ENCODE results near the gene ADAMTS17. TPM values are rescaled to one million over a fixed set of nuclear protein-coding genes. Genes with fewer than 3 reads are reported as not detected.

The ADAMTS17 gene
- total and polyA plus RNA-seq, 4 donors: 0.28 to 46.9 (median 9.1) TPM

DNA sequence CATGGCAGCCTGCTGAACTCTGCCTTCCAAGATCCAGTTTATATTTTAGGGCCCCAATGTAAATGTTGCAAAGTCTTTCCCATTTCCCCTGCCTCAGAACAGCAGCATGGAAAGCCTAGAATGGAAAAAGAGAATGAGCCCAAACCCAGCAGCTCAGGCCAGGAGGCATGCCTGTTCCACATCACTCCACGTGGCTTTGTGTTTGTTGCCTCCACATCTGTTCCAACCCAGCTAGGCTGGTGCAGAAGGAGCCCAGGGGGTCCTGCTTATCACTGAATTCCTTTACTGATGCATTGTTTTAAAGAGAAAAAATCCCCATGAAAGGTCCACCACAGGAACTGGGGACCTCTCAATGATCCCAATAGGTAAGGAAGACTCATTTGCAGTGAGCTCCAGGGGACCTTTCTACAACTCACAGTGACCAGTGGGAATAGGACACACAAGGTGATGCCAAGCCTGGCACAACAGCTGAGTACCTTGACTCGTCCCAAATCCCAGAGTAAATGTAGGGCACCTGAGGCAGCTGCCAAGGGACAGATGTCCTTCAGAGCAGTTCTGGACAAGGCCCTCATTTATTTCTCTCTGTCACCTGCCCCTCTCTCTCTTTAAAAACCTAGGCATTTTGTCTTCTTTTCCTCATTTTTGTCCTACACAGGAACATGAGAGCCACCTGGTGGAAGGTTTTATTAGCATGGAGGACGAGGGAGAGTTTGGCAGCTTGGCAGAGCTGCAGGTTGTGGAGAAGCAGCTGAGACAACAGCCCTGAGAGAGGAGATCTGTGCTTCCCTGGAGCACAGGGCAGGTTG, 41.7 kb upstream of the ADAMTS17 start:
- Histone ChIP-seq H3K4me1 (ENCODE audit: control insufficient read depth in 4 of 4, insufficient read depth in 4 of 4, low read length in 3 of 4) (peaks cover 0 to 6% (median 2%) of the 10 kb centered on the region in 4 donors), H3K9me3 (ENCODE audit: control insufficient read depth in 4 of 4, low read length in 3 of 4) (peaks cover 0 to 5% (median 3%) of the 10 kb centered on the region in 4 donors), H3K4me3 (ENCODE audit: low read depth in 1 of 3, low read length in 3 of 3) (no peak overlapping the region), H3K27me3 (ENCODE audit: control insufficient read depth in 4 of 4, insufficient read depth in 4 of 4, low read length in 3 of 4) (no peaks in the 10 kb centered on the region), H3K27ac (ENCODE audit: low read depth in 1 of 2, low read length in 2 of 2) (peak overlapping the region in 1 of 2 donors; percentile 17), H3K9ac (ENCODE audit: low read depth in 1 of 2, low read length in 2 of 2) (no peak overlapping the region), H3K36me3 (ENCODE audit: control insufficient read depth in 4 of 4, insufficient read depth in 3 of 4, low read depth in 1 of 4, low read length in 3 of 4) (no peaks in the 10 kb centered on the region)
- 15% methylated on average over 3 of the region's 3 CpGs for WGBS
- TF ChIP-seq RAD21 (IDR thresholded peaks at IDR 0.05) (peak; percentile 97), HNF4A (conservative IDR thresholded peaks at IDR 0.05) (peak in 1 of 2 donors; percentile 23), NR2F2 (IDR thresholded peaks at IDR 0.05) (no peak), GABPA (IDR thresholded peaks at IDR 0.05 in 1 of 2, conservative IDR thresholded peaks at IDR 0.05 in 1 of 2) (no peak), FOXA2 (IDR thresholded peaks at IDR 0.05) (no peak), EGR1 (IDR thresholded peaks at IDR 0.05; ENCODE audit: low read depth in 2 of 2) (no peak), FOXA1 (IDR thresholded peaks at IDR 0.05) (no peak)
- TF ChIP-seq, protein P1, sequence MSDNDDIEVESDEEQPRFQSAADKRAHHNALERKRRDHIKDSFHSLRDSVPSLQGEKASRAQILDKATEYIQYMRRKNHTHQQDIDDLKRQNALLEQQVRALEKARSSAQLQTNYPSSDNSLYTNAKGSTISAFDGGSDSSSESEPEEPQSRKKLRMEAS (IDR thresholded peaks at IDR 0.05): no peak
- TF ChIP-seq, protein P2, sequence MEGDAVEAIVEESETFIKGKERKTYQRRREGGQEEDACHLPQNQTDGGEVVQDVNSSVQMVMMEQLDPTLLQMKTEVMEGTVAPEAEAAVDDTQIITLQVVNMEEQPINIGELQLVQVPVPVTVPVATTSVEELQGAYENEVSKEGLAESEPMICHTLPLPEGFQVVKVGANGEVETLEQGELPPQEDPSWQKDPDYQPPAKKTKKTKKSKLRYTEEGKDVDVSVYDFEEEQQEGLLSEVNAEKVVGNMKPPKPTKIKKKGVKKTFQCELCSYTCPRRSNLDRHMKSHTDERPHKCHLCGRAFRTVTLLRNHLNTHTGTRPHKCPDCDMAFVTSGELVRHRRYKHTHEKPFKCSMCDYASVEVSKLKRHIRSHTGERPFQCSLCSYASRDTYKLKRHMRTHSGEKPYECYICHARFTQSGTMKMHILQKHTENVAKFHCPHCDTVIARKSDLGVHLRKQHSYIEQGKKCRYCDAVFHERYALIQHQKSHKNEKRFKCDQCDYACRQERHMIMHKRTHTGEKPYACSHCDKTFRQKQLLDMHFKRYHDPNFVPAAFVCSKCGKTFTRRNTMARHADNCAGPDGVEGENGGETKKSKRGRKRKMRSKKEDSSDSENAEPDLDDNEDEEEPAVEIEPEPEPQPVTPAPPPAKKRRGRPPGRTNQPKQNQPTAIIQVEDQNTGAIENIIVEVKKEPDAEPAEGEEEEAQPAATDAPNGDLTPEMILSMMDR (IDR thresholded peaks at IDR 0.05; ENCODE audit: low read depth, low read length, missing input control): peak; percentile 66
- no peak for DNase-seq (ENCODE audit: low spot score)

DNA sequence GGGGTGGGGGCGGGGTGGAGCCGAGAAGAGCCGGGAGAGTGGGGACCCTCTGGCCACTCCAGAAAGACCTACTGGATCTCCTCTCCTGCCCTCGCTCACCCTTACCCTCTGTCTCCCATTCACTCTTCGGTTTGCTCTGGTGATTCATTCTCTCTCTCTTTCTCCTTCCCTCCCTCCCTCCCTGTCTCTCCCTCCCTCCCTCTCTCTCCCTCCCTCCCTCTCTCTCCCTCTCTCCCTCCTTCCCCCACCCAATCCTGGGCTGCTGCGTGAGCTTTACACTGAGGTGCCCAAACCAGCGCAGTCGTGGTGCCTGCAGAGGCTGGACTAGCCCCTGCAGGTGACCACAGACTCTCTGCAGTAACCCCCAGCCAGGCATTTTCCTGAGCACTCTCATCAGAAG, 32.2 kb upstream of the ADAMTS17 start:
- peak overlapping the region in 1 of 3 donors; percentile 51 for H3K4me3 ChIP-seq (ENCODE audit: low read depth in 1 of 3, low read length in 3 of 3)
- peaks cover 0 to 3% (median 0%) of the 10 kb centered on the region in 4 donors for H3K27me3 ChIP-seq (ENCODE audit: control insufficient read depth in 4 of 4, insufficient read depth in 4 of 4, low read length in 3 of 4)
- 20% methylated on average over 8 of the region's 8 CpGs for WGBS
- H3K4me1 ChIP-seq (ENCODE audit: control insufficient read depth in 4 of 4, insufficient read depth in 4 of 4, low read length in 3 of 4): peaks cover 0 to 4% (median 2%) of the 10 kb centered on the region in 4 donors
- H3K27ac ChIP-seq (ENCODE audit: low read depth in 1 of 2, low read length in 2 of 2): no peak overlapping the region
- H3K9me3 ChIP-seq (ENCODE audit: control insufficient read depth in 4 of 4, low read length in 3 of 4): peaks cover 0 to 6% (median under 1%) of the 10 kb centered on the region in 4 donors
- no peak overlapping the region for H3K9ac ChIP-seq (ENCODE audit: low read depth in 1 of 2, low read length in 2 of 2)
- DNase-seq (ENCODE audit: low spot score): no peak
- TF ChIP-seq GABPA (IDR thresholded peaks at IDR 0.05 in 1 of 2, conservative IDR thresholded peaks at IDR 0.05 in 1 of 2): no peak
- TF ChIP-seq, protein P2 (IDR thresholded peaks at IDR 0.05; ENCODE audit: low read depth, low read length, missing input control): no peak
- TF ChIP-seq HNF4G (IDR thresholded peaks at IDR 0.05): no peak
- TF ChIP-seq, protein P3, sequence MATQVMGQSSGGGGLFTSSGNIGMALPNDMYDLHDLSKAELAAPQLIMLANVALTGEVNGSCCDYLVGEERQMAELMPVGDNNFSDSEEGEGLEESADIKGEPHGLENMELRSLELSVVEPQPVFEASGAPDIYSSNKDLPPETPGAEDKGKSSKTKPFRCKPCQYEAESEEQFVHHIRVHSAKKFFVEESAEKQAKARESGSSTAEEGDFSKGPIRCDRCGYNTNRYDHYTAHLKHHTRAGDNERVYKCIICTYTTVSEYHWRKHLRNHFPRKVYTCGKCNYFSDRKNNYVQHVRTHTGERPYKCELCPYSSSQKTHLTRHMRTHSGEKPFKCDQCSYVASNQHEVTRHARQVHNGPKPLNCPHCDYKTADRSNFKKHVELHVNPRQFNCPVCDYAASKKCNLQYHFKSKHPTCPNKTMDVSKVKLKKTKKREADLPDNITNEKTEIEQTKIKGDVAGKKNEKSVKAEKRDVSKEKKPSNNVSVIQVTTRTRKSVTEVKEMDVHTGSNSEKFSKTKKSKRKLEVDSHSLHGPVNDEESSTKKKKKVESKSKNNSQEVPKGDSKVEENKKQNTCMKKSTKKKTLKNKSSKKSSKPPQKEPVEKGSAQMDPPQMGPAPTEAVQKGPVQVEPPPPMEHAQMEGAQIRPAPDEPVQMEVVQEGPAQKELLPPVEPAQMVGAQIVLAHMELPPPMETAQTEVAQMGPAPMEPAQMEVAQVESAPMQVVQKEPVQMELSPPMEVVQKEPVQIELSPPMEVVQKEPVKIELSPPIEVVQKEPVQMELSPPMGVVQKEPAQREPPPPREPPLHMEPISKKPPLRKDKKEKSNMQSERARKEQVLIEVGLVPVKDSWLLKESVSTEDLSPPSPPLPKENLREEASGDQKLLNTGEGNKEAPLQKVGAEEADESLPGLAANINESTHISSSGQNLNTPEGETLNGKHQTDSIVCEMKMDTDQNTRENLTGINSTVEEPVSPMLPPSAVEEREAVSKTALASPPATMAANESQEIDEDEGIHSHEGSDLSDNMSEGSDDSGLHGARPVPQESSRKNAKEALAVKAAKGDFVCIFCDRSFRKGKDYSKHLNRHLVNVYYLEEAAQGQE (IDR thresholded peaks at IDR 0.05): no peak
- TF ChIP-seq YY1 (IDR thresholded peaks at IDR 0.05): no peak
- TF ChIP-seq, protein P4, sequence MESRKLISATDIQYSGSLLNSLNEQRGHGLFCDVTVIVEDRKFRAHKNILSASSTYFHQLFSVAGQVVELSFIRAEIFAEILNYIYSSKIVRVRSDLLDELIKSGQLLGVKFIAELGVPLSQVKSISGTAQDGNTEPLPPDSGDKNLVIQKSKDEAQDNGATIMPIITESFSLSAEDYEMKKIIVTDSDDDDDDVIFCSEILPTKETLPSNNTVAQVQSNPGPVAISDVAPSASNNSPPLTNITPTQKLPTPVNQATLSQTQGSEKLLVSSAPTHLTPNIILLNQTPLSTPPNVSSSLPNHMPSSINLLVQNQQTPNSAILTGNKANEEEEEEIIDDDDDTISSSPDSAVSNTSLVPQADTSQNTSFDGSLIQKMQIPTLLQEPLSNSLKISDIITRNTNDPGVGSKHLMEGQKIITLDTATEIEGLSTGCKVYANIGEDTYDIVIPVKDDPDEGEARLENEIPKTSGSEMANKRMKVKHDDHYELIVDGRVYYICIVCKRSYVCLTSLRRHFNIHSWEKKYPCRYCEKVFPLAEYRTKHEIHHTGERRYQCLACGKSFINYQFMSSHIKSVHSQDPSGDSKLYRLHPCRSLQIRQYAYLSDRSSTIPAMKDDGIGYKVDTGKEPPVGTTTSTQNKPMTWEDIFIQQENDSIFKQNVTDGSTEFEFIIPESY (IDR thresholded peaks at IDR 0.05): no peak
- TF ChIP-seq FOXA2 (IDR thresholded peaks at IDR 0.05): no peak
- TF ChIP-seq, protein P1 (IDR thresholded peaks at IDR 0.05): no peak
- TF ChIP-seq RAD21 (IDR thresholded peaks at IDR 0.05): no peak
- TF ChIP-seq JUND (IDR thresholded peaks at IDR 0.05): no peak
- TF ChIP-seq NR2F2 (IDR thresholded peaks at IDR 0.05): no peak
- TF ChIP-seq SP1 (IDR thresholded peaks at IDR 0.05): no peak
- TF ChIP-seq, protein P5, sequence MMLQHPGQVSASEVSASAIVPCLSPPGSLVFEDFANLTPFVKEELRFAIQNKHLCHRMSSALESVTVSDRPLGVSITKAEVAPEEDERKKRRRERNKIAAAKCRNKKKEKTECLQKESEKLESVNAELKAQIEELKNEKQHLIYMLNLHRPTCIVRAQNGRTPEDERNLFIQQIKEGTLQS (IDR thresholded peaks at IDR 0.05): no peak
- no peak for TF ChIP-seq FOXA1 (IDR thresholded peaks at IDR 0.05)
- no peak for TF ChIP-seq HNF4A (conservative IDR thresholded peaks at IDR 0.05)
- no peaks in the 10 kb centered on the region for H3K36me3 ChIP-seq (ENCODE audit: control insufficient read depth in 4 of 4, insufficient read depth in 3 of 4, low read depth in 1 of 4, low read length in 3 of 4)
